ENCODE results near the gene NUCKS1.

DNA sequence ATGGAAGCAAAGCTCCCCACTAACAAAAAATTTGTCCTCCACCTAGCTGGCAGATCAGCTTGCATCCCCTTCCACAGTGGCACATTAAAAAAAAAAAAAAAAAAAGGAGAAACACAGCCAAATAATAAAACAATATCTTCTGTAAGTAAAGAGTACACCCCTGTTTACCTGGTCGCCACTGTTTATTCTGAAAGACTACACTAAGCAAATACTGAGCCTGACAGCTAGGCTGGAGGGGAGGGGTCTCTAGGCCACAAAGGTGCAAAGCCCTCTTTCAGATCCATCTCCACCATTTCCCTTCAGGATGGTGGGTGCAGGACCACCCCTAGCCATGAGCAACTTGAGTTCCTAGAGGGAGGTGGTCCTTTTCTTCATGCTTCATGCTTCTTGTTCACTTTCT lies 46.9 kb downstream of the NUCKS1 start:
- TF ChIP-seq CTCF (IDR thresholded peaks at IDR 0.05) (no peak), EP300 (IDR thresholded peaks at IDR 0.05) (no peak)
